ENCODE measurements around the gene TUBGCP6.

TUBGCP6 gene

DNA sequence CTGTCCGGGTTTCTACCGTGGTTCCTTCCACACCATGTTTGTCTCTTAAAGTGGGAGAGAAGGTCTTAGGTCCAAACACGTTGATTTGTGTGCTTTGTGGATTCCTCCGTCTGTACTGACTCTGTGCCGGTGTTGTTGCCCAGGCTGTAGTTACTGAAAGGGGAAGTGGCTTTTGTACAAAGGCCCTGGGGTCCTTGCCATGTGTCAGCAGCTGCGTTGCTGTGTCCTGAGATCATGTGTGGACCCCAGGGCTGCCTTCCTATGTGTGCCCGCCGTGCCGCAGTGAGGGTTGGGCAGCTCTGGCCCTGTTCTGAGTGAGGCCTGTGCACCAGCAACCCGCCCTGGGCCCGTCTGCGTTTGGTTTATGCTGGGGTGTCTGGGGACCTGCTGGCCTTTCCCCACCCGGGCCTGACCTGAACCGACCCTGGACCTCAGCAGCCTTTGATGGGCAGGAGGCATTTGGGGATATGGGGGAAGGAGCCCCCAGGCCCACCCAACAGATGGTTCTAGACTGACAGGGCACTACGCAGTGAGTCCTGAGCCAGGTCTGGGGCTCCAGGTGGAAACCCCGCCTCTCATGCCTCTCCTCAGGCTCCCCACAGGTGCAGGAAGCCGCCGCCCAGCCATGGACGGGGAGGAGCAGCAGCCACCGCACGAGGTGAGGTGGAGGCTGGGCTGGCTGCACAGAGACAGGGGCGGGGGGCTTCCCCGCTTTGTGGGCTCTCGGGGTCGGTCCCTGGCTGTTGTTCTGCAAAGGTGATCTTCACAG, 52.2 kb downstream of the TUBGCP6 start:
- no peak overlapping the region for H2AFZ ChIP-seq (ENCODE audit: insufficient read depth, low read length, poor library complexity)
- H3K36me3 ChIP-seq (ENCODE audit: control insufficient read depth in 1 of 2, insufficient read depth in 2 of 2, low read length in 2 of 2) = peaks cover 40 to 52% of the 10 kb centered on the region in 2 experiments
- no peak for DNase-seq
- WGBS (ENCODE audit: extremely low coverage, insufficient coverage, insufficient read length) = no CpG with 5 or more reads among the region's 25 CpGs
- peaks cover 7% of the 10 kb centered on the region for H3K79me2 ChIP-seq (ENCODE audit: control insufficient read depth, insufficient read depth, low read length, poor library complexity)
- H2BK120ac ChIP-seq (ENCODE audit: insufficient read depth, low read length, poor library complexity) = no peak overlapping the region
- no peaks in the 10 kb centered on the region for H3K27me3 ChIP-seq (ENCODE audit: insufficient read depth, low read length)
- H3K79me1 ChIP-seq (ENCODE audit: low read length) = peaks cover 14% of the 10 kb centered on the region
- H4K8ac ChIP-seq (ENCODE audit: low read depth, low read length) = no peak overlapping the region
- no peak overlapping the region for H3K27ac ChIP-seq (ENCODE audit: low read depth, low read length)
- H3K9me3 ChIP-seq (ENCODE audit: insufficient read depth, low read depth, low read length) = no peaks in the 10 kb centered on the region
- H3K4me2 ChIP-seq (ENCODE audit: low read length) = no peak overlapping the region
- peak overlapping the region; percentile 8 for H2AK5ac ChIP-seq (ENCODE audit: low read length)
- H2BK12ac ChIP-seq (ENCODE audit: low read length) = no peak overlapping the region
- H3K4me1 ChIP-seq (ENCODE audit: control insufficient read depth in 1 of 2, insufficient read depth in 2 of 2, low read length in 2 of 2) = peaks cover 31 to 35% of the 10 kb centered on the region in 2 experiments
- H3K4me3 ChIP-seq (ENCODE audit: low read depth, low read length) = no peak overlapping the region
- no peak overlapping the region for H4K91ac ChIP-seq (ENCODE audit: low read depth, low read length)
- no peak overlapping the region for H3K9ac ChIP-seq (ENCODE audit: low read length)
- peak overlapping the region; percentile 2 for H3K14ac ChIP-seq (ENCODE audit: low read length)
- H3K4ac ChIP-seq (ENCODE audit: low read depth, low read length) = peak overlapping the region; percentile 34
- H4K12ac ChIP-seq (ENCODE audit: low read depth, low read length) = no peak overlapping the region
- H3K23ac ChIP-seq (ENCODE audit: low read length) = no peak overlapping the region
- H3K18ac ChIP-seq (ENCODE audit: low read length) = peak overlapping the region; percentile 16
- no peak overlapping the region for H2BK5ac ChIP-seq (ENCODE audit: low read depth, low read length, poor library complexity)

DNA sequence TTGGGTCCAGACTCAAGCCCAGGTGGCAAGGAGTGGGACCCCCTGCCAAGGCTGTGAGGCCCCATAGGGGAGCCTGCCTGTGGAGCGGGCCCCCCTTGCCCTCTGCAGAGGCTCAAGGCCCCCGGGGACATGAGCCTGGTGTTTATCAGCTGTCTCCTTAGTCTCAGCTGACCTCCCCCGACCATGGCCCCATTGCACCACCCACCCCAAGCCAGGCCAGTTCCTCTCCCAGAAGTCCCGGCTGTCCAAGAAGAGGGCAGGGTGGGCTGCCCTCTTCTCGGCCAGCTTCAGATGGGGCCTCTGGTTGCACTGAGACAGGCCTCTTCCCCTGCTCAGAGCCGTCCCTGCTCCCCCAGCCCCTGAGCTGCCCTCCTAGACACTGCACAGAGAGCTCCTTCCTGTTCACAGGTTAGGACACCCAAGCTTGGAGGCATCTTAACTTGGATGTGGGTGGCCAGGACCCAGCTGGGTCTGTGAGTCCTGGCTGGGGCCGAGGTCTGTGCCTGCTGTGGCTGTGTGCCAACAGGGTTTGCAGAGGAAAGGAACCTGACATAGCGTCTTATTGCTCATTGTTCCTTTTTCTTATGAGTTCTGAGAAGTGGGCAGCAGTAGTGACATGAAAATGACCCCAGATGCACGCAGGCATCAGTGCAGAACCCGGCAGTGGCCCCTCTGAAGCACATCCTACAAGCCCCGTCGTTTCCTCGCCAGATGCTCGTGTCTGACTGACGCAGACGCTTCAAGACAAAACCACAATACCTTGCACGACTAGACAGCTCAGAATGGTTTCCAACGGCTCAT, 53.7 kb downstream of the TUBGCP6 start:
- peaks cover 28 to 38% of the 10 kb centered on the region in 2 experiments for H3K36me3 ChIP-seq (ENCODE audit: control insufficient read depth in 1 of 2, insufficient read depth in 2 of 2, low read length in 2 of 2)

DNA sequence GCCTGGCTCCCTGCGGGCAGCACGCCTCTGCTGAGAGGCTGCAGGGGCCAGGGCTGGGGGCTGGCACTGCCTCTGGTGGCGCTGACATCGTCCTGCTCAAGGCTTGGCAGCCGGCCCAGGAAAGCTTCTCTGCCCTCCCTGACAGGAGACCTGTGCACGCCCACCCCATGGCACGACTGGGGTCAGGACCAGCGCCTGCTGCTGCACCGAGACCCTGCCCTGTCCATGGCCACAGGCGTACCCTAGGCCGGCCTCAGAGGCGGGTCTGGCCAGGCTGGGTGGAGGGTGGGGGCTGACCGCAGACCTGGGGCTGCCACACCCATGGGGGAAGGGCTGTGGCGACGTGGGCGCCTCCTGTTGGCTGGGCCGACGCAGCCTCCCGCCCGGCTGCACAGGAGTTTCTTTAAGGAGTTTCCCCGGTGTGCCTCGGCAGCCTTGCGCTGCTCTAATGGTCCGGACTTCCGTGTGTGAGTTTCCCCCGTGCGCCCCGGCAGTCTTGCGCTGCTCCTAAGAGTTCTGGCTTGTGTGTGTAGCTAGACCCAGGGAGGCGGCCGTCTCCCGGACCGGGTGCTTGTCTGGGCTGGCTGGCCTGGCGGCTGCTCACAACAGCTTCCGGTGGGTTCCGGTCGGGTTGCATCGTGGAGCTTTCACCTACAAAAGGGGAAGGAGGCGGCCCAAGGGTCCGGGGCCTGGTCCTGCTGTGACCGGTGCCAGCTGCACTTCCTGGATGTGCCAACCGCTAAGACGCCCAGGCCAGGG, 54.5 kb downstream of the TUBGCP6 start:
- no peak overlapping the region for H3K9ac ChIP-seq (ENCODE audit: low read length)
- no peak overlapping the region for H2BK12ac ChIP-seq (ENCODE audit: low read length)
- H2BK5ac ChIP-seq (ENCODE audit: low read depth, low read length, poor library complexity) = peak overlapping the region; percentile 66
- peak overlapping the region; percentile 60 for H3K4ac ChIP-seq (ENCODE audit: low read depth, low read length)
- peaks cover 21% of the 10 kb centered on the region for H3K79me1 ChIP-seq (ENCODE audit: low read length)
- peaks cover 24 to 31% of the 10 kb centered on the region in 2 experiments for H3K36me3 ChIP-seq (ENCODE audit: control insufficient read depth in 1 of 2, insufficient read depth in 2 of 2, low read length in 2 of 2)
- peak overlapping the region; percentile 39 for H4K12ac ChIP-seq (ENCODE audit: low read depth, low read length)
- no CpG with 5 or more reads among the region's 43 CpGs for WGBS (ENCODE audit: extremely low coverage, insufficient coverage, insufficient read length)
- H4K91ac ChIP-seq (ENCODE audit: low read depth, low read length) = peak overlapping the region; percentile 60
- no peaks in the 10 kb centered on the region for H3K9me3 ChIP-seq (ENCODE audit: insufficient read depth, low read depth, low read length)
- peak; percentile 51 to 73 for DNase-seq
- H3K27me3 ChIP-seq (ENCODE audit: insufficient read depth, low read length) = no peaks in the 10 kb centered on the region
- peaks cover 18% of the 10 kb centered on the region for H3K79me2 ChIP-seq (ENCODE audit: control insufficient read depth, insufficient read depth, low read length, poor library complexity)
- H3K23ac ChIP-seq (ENCODE audit: low read length) = no peak overlapping the region
- H3K4me3 ChIP-seq (ENCODE audit: low read depth, low read length) = peak overlapping the region; percentile 52
- no peak overlapping the region for H2AK5ac ChIP-seq (ENCODE audit: low read length)
- H3K14ac ChIP-seq (ENCODE audit: low read length) = peak overlapping the region; percentile 61
- H3K4me1 ChIP-seq (ENCODE audit: control insufficient read depth in 1 of 2, insufficient read depth in 2 of 2, low read length in 2 of 2) = peaks cover 38 to 45% of the 10 kb centered on the region in 2 experiments
- H2AFZ ChIP-seq (ENCODE audit: insufficient read depth, low read length, poor library complexity) = peak overlapping the region; percentile 18
- H3K27ac ChIP-seq (ENCODE audit: low read depth, low read length) = peak overlapping the region; percentile 88
- H4K8ac ChIP-seq (ENCODE audit: low read depth, low read length) = peak overlapping the region; percentile 74
- peak overlapping the region; percentile 62 for H2BK120ac ChIP-seq (ENCODE audit: insufficient read depth, low read length, poor library complexity)
- H3K18ac ChIP-seq (ENCODE audit: low read length) = peak overlapping the region; percentile 70
- peak overlapping the region; percentile 43 for H3K4me2 ChIP-seq (ENCODE audit: low read length)

More for the DNA sequence above, 53.7 kb downstream of the TUBGCP6 start:
- H2BK120ac ChIP-seq (ENCODE audit: insufficient read depth, low read length, poor library complexity) = peak overlapping the region; percentile 62
- H2BK12ac ChIP-seq (ENCODE audit: low read length) = no peak overlapping the region
- no peak overlapping the region for H3K9ac ChIP-seq (ENCODE audit: low read length)
- peak overlapping the region; percentile 60 for H3K4ac ChIP-seq (ENCODE audit: low read depth, low read length)
- H3K4me3 ChIP-seq (ENCODE audit: low read depth, low read length) = no peak overlapping the region
- H3K18ac ChIP-seq (ENCODE audit: low read length) = peak overlapping the region; percentile 70
- WGBS (ENCODE audit: extremely low coverage, insufficient coverage, insufficient read length) = no CpG with 5 or more reads among the region's 18 CpGs
- H4K91ac ChIP-seq (ENCODE audit: low read depth, low read length) = peak overlapping the region; percentile 60
- H3K9me3 ChIP-seq (ENCODE audit: insufficient read depth, low read depth, low read length) = no peaks in the 10 kb centered on the region
- H3K23ac ChIP-seq (ENCODE audit: low read length) = no peak overlapping the region
- H3K79me2 ChIP-seq (ENCODE audit: control insufficient read depth, insufficient read depth, low read length, poor library complexity) = peaks cover 16% of the 10 kb centered on the region
- DNase-seq = peak; percentile 39 to 40
- peak overlapping the region; percentile 88 for H3K27ac ChIP-seq (ENCODE audit: low read depth, low read length)
- H4K8ac ChIP-seq (ENCODE audit: low read depth, low read length) = peak overlapping the region; percentile 74
- peak overlapping the region; percentile 66 for H2BK5ac ChIP-seq (ENCODE audit: low read depth, low read length, poor library complexity)
- peaks cover 36 to 43% of the 10 kb centered on the region in 2 experiments for H3K4me1 ChIP-seq (ENCODE audit: control insufficient read depth in 1 of 2, insufficient read depth in 2 of 2, low read length in 2 of 2)
- peak overlapping the region; percentile 61 for H3K14ac ChIP-seq (ENCODE audit: low read length)
- H2AFZ ChIP-seq (ENCODE audit: insufficient read depth, low read length, poor library complexity) = peak overlapping the region; percentile 18
- peaks cover 17% of the 10 kb centered on the region for H3K79me1 ChIP-seq (ENCODE audit: low read length)
- H3K4me2 ChIP-seq (ENCODE audit: low read length) = peak overlapping the region; percentile 43
- peak overlapping the region; percentile 22 for H2AK5ac ChIP-seq (ENCODE audit: low read length)
- H4K12ac ChIP-seq (ENCODE audit: low read depth, low read length) = peak overlapping the region; percentile 39
- H3K27me3 ChIP-seq (ENCODE audit: insufficient read depth, low read length) = no peaks in the 10 kb centered on the region

DNA sequence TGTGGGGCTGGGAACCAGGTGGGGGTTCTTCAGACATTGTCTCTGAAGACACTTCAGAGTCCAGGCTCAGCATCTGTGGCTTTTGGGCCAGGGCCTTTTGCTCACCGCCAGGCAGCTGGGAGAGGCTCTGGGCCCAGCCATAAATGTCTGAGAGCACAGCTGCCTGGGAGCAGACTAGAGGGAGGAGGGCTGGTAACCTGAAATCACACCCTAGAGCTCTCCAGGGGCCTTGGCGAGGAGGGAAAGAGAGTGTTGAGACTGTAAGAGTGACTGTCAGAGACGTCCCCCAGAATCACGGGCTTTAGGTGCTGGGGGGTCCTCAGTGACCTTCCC, 55.0 kb downstream of the TUBGCP6 start:
- no peak for DNase-seq
- WGBS (ENCODE audit: extremely low coverage, insufficient coverage, insufficient read length) = no CpG with 5 or more reads among the region's 4 CpGs
- H4K12ac ChIP-seq (ENCODE audit: low read depth, low read length) = no peak overlapping the region

More for the DNA sequence above, 55.0 kb downstream of the TUBGCP6 start:
- Histone ChIP-seq H2BK5ac (ENCODE audit: low read depth, low read length, poor library complexity) (peak overlapping the region; percentile 0), H3K79me1 (ENCODE audit: low read length) (peaks cover 25% of the 10 kb centered on the region), H4K8ac (ENCODE audit: low read depth, low read length) (peak overlapping the region; percentile 8), H2AK5ac (ENCODE audit: low read length) (no peak overlapping the region), H3K27ac (ENCODE audit: low read depth, low read length) (peak overlapping the region; percentile 88), H3K18ac (ENCODE audit: low read length) (peak overlapping the region; percentile 17), H3K23ac (ENCODE audit: low read length) (no peak overlapping the region), H3K9ac (ENCODE audit: low read length) (no peak overlapping the region), H2BK120ac (ENCODE audit: insufficient read depth, low read length, poor library complexity) (peak overlapping the region; percentile 62), H3K4ac (ENCODE audit: low read depth, low read length) (peak overlapping the region; percentile 5), H2AFZ (ENCODE audit: insufficient read depth, low read length, poor library complexity) (no peak overlapping the region), H2BK12ac (ENCODE audit: low read length) (no peak overlapping the region), H3K79me2 (ENCODE audit: control insufficient read depth, insufficient read depth, low read length, poor library complexity) (peaks cover 20% of the 10 kb centered on the region), H4K91ac (ENCODE audit: low read depth, low read length) (peak overlapping the region; percentile 44), H3K27me3 (ENCODE audit: insufficient read depth, low read length) (no peaks in the 10 kb centered on the region), H3K4me1 (ENCODE audit: control insufficient read depth in 1 of 2, insufficient read depth in 2 of 2, low read length in 2 of 2) (peaks cover 42 to 50% of the 10 kb centered on the region in 2 experiments), H3K4me2 (ENCODE audit: low read length) (peak overlapping the region; percentile 43), H3K4me3 (ENCODE audit: low read depth, low read length) (peak overlapping the region; percentile 52), H3K9me3 (ENCODE audit: insufficient read depth, low read depth, low read length) (no peaks in the 10 kb centered on the region), H3K36me3 (ENCODE audit: control insufficient read depth in 1 of 2, insufficient read depth in 2 of 2, low read length in 2 of 2) (peaks cover 20 to 27% of the 10 kb centered on the region in 2 experiments), H3K14ac (ENCODE audit: low read length) (peak overlapping the region; percentile 36)
